Urinary bladder (tissue), 4 donors: ENCODE data around the gene SGMS1. TPM values are rescaled to one million over a fixed set of nuclear protein-coding genes. Genes with fewer than 3 reads are reported as not detected.

Source experiments
- DNase-seq: peaks from one replicate; pipeline ENCODE4 v3.0.0-alpha.2; 2015; ENCODE audit errors: extremely low spot score
- H3K27ac ChIP-seq: one replicate; pipeline ENCODE4 v1.5.1; 2013; ENCODE audit warnings: low read depth, mild to moderate bottlenecking, moderate library complexity
- H3K36me3 ChIP-seq: one replicate; pipeline ENCODE4 v1.6.1; 2013; ENCODE audit warnings: mild to moderate bottlenecking, moderate library complexity; ENCODE audit not compliant: insufficient read depth
- H3K4me1 ChIP-seq: one replicate; pipeline ENCODE4 v1.6.1; 2013; ENCODE audit warnings: mild to moderate bottlenecking, moderate library complexity; ENCODE audit not compliant: insufficient read depth
- H3K4me3 ChIP-seq: one replicate; pipeline ENCODE4 v1.5.1; 2013; ENCODE audit warnings: low read depth, low read length
- WGBS: extraction: QIAGEN DNeasy Blood & Tissue Kit; methylation state at CpG from one replicate; pipeline ENCODE4 v1.1.7; 2013; 5-methylcytosine and 5-hydroxymethylcytosine counted together
- polyA plus RNA-seq: library from polyadenylated mRNA; stranded (reverse); fragments of 200-250 nt; gene quantifications from one replicate; pipeline ENCODE4 v1.2.3, GENCODE V29; 2013
- total RNA-seq: library from RNA; depleted of rRNA; stranded (reverse); fragments of >200 nt; gene quantifications from one replicate; pipeline ENCODE4 v1.2.3, GENCODE V29; 2014
- donor health status: healthy with polysubstance abuse.
- donor health status: healthy.

The SGMS1 gene
- total and polyA plus RNA-seq, 2 donors = 21.2 to 86.4 TPM

- Histone ChIP-seq H3K4me3 (no peak overlapping the region), H3K36me3 (no peaks in the 10 kb centered on the region), H3K4me1 (no peaks in the 10 kb centered on the region), H3K27ac (no peak overlapping the region)
- no peak for DNase-seq
- 49% methylated on average over 2 of the region's 2 CpGs for WGBS
Measured at GRCh38 chr10:50613150-50613549, 10.6 kb downstream of the SGMS1 start.

- no peak overlapping the region for H3K27ac ChIP-seq
- WGBS = 46% methylated on average over 4 of the region's 4 CpGs
- DNase-seq = no peak
- H3K36me3 ChIP-seq = no peaks in the 10 kb centered on the region
- H3K4me1 ChIP-seq = no peaks in the 10 kb centered on the region
- H3K4me3 ChIP-seq = no peak overlapping the region
Measured at GRCh38 chr10:50610368-50610767, 13.4 kb downstream of the SGMS1 start.

- Histone ChIP-seq H3K36me3 (no peaks in the 10 kb centered on the region), H3K4me1 (peaks cover 2% of the 10 kb centered on the region), H3K27ac (no peak overlapping the region), H3K4me3 (no peak overlapping the region)
- DNase-seq = no peak
Measured at GRCh38 chr10:50607356-50607925, 16.3 kb downstream of the SGMS1 start.

- H3K4me3 ChIP-seq = no peak overlapping the region
- 91% methylated on average over 2 of the region's 2 CpGs for WGBS
- H3K36me3 ChIP-seq = no peaks in the 10 kb centered on the region
- H3K27ac ChIP-seq = no peak overlapping the region
- H3K4me1 ChIP-seq = peaks cover 2% of the 10 kb centered on the region
- DNase-seq = no peak
Measured at GRCh38 chr10:50605951-50606270, 17.8 kb downstream of the SGMS1 start.

- H3K4me3 ChIP-seq = no peak overlapping the region
- no peaks in the 10 kb centered on the region for H3K36me3 ChIP-seq
- H3K27ac ChIP-seq = peak overlapping the region; percentile 4
- H3K4me1 ChIP-seq = peaks cover 2% of the 10 kb centered on the region
- WGBS = 6% methylated on average over 1 of the region's 1 CpG
- peak; percentile 37 for DNase-seq
Measured at GRCh38 chr10:50605269-50605950, 18.3 kb downstream of the SGMS1 start.

- WGBS = 17% methylated on average over 3 of the region's 3 CpGs
- DNase-seq = no peak
- Histone ChIP-seq H3K27ac (peak overlapping the region; percentile 70), H3K4me1 (peaks cover 2% of the 10 kb centered on the region), H3K36me3 (no peaks in the 10 kb centered on the region), H3K4me3 (no peak overlapping the region)
Measured at GRCh38 chr10:50604809-50605208, 18.9 kb downstream of the SGMS1 start.

GRCh38 chr10:50604049-50604640 is 19.6 kb downstream of the SGMS1 start:
- H3K4me3 ChIP-seq = no peak overlapping the region
- H3K36me3 ChIP-seq = no peaks in the 10 kb centered on the region
- no peak overlapping the region for H3K27ac ChIP-seq
- H3K4me1 ChIP-seq = peaks cover 2% of the 10 kb centered on the region
- no peak for DNase-seq
- 16% methylated on average over 8 of the region's 8 CpGs for WGBS

- 77% methylated on average over 6 of the region's 6 CpGs for WGBS
- Histone ChIP-seq H3K36me3 (no peaks in the 10 kb centered on the region), H3K4me1 (peaks cover 2% of the 10 kb centered on the region), H3K27ac (no peak overlapping the region), H3K4me3 (no peak overlapping the region)
- no peak for DNase-seq
Measured at GRCh38 chr10:50603151-50603850, 20.5 kb downstream of the SGMS1 start.

- no peaks in the 10 kb centered on the region for H3K36me3 ChIP-seq
- 95% methylated on average over 1 of the region's 1 CpG for WGBS
- peaks cover 2% of the 10 kb centered on the region for H3K4me1 ChIP-seq
- no peak for DNase-seq
- H3K27ac ChIP-seq = no peak overlapping the region
- no peak overlapping the region for H3K4me3 ChIP-seq
Measured at GRCh38 chr10:50601974-50602373, 21.8 kb downstream of the SGMS1 start.

- H3K36me3 ChIP-seq = no peaks in the 10 kb centered on the region
- H3K4me1 ChIP-seq = peaks cover 2% of the 10 kb centered on the region
- no peak for DNase-seq
- no peak overlapping the region for H3K27ac ChIP-seq
- 93% methylated on average over 2 of the region's 2 CpGs for WGBS
- no peak overlapping the region for H3K4me3 ChIP-seq
Measured at GRCh38 chr10:50600831-50601477, 22.8 kb downstream of the SGMS1 start.

- Histone ChIP-seq H3K4me1 (peaks cover 2% of the 10 kb centered on the region), H3K36me3 (no peaks in the 10 kb centered on the region), H3K27ac (no peak overlapping the region), H3K4me3 (no peak overlapping the region)
- DNase-seq = no peak
- 83% methylated on average over 1 of the region's 1 CpG for WGBS
Measured at GRCh38 chr10:50600286-50600685, 23.5 kb downstream of the SGMS1 start.

- 98% methylated on average over 3 of the region's 3 CpGs for WGBS
Measured at GRCh38 chr10:50596897-50597296, 26.9 kb downstream of the SGMS1 start.

GRCh38 chr10:50596456-50596855 is 27.3 kb downstream of the SGMS1 start:
- H3K36me3 ChIP-seq = no peaks in the 10 kb centered on the region
- no peak overlapping the region for H3K4me3 ChIP-seq
- WGBS = 96% methylated on average over 2 of the region's 2 CpGs
- no peak overlapping the region for H3K27ac ChIP-seq
- DNase-seq = no peak
- H3K4me1 ChIP-seq = no peaks in the 10 kb centered on the region

More at GRCh38 chr10:50596897-50597296, 26.9 kb downstream of the SGMS1 start:
- Histone ChIP-seq H3K4me1 (no peaks in the 10 kb centered on the region), H3K4me3 (no peak overlapping the region), H3K36me3 (no peaks in the 10 kb centered on the region), H3K27ac (no peak overlapping the region)
- no peak for DNase-seq
